G401.6 (cell line): Measurements from ENCODE around the gene HES3.

Source experiments
- FAIRE-seq: peaks from 2 replicates; lab custom pipeline; 2012; peaks lifted over from hg19 to GRCh38; lab: Jason Lieb, UNC

The HES3 gene

DNA sequence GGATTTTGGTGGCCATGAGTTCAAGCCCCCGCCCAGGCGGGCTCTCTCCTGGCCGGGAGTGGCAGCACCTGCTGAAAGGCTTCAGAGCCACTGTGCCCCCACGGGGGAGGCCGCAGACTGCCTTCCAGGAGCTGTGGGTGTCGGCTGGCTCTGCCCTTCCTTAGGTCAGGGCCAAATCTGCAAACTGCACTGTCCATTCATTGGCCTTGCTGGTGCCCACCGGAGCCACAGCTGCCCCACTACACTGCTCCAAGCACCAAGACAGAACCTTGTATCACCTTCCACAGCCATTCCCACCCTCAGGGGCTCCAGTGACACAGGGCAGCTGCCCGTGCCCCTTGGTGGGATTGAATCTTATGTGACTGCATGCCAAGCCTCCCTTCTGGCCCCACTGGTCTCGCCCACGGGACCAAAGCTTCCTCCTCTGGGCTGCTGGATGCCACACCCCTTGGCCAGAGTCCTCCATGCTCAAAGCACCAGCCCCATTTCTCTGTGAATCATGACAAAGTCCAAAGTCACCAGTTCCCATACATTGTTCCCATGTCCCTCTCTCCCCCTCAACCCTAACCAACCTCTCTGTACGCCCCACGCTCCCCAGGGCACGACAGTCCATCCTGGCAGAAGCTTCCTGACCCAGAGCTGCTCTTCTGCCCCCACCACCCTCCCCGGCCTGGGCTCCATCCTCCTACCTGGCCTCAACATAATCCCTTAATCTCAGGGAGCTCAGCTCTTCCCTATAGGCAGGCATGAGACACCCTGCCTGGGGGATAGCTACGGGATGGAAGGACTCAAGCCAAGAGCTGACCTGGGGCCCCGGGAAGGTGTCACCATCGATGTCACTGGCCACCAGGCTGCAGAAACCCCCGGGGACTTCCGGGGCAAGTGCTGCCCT is 37.8 kb downstream of the HES3 start:
- FAIRE-seq: no peak

DNA sequence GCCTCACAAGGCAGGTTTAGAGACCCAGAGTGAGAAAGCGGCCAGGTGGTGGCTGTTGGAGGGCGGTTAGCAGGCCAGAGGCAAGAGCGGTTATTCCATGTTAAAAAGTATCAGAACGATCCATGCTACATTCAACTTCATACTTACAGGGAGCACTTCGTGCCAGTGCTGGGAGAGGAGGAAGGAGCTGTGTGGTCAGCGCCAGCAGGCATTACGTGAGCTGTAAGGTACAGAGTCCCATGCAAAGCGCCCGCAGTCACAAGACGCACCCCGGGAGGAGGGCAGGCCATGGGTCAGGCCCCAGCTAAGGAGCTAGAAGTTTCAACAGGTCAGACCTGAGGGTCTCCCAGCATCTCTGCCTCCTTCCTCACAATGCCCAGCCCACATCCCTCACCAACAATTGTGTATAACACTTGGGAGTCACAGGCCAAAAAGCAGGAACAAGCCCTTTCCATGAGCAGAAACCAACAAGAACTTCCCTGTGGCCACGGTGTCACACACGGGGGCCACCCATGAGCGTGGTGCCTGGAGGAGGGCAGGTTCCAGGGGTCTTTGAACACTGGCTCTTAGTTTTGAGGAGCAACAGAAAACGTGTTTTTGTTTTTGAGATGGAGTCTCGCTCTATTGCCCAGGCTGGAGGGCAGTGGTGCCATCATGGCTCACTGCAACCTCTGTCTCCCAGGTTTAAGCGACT is 38.7 kb downstream of the HES3 start:
- FAIRE-seq: no peak

DNA sequence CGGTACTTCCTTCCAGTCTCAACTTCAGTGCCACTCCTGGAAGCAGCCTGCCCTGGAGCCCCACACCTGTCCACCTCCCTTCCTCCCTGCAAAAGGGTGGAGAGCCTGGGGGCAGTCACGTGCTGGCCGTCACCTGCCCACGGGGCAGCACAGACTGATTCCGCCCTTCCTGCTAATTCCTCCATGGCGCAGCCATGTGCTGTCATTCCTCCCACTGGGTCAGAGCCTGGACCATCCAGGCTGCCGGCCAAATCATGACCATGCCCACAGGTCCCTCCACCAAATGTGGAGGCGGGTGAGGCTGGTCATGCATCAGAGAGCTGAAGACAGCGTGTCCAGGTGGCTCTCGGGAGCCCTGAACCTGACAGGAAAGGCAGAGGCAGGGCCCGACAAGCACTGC is 41.4 kb downstream of the HES3 start:
- no peak for FAIRE-seq

DNA sequence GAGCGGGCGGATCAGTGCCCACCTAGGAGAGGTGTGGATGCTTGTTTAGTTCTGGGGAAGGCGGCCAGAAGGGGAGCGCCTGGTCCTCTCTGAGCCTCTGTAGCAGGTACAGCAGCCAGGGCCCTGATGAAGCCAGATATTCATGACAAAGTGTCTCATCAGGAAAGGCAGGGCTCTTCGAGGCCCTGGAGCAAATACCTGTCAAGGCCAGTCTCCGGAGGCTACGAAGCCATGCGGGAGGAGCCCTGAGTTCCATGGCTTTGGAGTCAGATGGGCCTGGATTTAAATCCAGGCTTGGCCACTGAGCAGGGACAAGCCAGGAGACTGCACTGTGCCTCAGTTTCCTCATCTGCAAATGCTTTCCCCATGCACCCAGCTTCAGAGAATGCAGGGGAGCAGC is 42.3 kb downstream of the HES3 start:
- no peak for FAIRE-seq

DNA sequence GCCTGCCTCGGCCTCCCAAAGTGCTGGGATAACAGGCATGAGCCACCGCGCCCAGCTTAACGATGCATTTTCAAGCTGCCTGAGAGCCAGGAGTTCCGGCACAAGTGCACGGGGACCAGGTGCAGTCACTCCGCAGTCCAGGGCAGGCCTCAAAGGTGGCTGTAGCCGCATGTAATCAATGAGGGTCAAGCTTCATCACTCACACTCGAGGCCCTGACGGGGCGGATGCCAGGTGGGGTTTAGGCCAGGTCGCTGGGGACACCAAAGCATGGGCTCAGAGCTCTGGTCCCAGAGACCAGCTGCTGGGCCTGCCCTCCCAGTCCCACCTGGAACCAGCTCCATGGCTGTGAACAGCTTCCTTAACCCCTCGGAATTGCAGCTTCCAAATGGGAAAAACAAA is 43.0 kb downstream of the HES3 start:
- FAIRE-seq: no peak

DNA sequence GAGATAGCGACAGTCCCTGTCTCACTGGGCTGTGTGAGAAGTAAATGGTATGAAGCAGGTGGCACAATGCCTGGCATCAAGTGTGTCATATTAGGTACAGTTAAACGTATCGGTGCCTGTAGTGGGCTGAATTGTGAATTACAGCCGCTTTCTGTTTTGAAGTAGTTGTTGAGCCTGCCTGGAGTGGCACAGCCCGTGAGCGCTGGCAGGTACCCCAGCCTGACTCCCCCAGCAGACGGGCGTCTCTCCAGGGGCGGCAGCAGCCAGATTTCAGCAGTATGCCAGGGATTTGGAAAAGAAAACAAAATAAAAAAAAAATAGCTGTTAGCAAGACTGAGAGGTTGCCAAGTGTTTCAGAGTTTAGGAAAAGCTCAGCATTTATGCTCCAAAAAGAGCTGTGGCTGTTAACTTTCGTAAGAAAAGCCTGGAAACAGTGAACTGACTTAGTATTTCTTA is 43.5 kb downstream of the HES3 start:
- no peak for FAIRE-seq

DNA sequence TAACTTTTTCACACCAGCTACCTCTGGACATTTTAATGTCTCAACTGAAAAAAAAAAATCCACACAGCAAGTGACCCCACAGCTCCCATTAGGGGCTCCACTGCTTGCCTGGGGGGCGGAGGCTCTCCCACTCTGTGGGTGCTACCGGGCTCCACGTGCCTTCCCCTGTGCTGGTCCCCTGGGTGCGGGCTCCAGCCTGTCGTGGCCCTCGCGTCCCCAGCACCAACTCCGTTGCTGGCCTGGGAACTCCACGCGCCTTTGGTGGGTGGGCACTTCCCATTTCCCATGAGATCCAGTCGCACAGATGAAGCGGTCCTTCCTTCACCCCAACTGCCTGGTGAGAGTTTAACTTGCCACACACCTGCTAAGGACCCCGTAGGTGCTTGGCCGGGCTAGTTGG is 44.0 kb downstream of the HES3 start:
- FAIRE-seq: no peak

DNA sequence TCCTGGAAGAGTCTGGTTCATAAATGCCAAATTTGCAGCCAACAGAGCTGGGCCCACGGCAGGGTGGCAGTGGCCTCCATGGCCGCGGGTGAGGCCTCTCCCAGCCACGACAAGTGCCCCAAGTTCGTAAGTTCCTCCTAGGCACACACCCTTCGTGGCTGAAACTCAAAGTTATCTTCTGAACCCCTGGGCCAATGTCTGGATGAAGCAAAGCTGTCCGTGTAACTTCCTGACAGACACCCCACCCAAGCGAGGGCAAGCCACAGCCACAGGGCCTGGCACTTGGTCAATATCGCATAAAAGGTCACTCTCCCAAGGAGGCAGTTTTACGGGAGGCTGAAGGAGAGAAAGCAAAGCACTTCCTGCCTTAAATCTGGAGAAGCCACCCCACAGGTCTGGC is 44.7 kb downstream of the HES3 start:
- FAIRE-seq: no peak

DNA sequence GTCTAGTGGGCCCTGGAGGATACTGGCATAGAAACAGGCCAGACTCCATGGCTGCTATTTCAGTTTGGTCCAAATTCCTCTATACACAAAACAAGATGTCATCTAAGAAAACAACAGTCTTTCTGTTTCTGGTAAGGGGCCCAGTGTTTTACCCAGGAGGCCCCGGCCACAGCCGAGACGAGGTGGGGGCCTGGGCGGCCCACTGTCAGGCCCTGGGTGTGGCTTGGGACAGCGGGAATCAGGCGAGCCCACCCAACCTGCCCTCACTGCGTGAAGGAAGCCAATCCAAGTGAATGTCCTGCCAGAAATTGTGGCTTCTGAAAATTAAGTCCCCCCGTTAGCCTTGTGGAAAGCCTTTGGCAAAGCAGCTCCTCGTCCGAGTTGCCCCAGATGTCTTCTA is 48.1 kb downstream of the HES3 start:
- no peak for FAIRE-seq

DNA sequence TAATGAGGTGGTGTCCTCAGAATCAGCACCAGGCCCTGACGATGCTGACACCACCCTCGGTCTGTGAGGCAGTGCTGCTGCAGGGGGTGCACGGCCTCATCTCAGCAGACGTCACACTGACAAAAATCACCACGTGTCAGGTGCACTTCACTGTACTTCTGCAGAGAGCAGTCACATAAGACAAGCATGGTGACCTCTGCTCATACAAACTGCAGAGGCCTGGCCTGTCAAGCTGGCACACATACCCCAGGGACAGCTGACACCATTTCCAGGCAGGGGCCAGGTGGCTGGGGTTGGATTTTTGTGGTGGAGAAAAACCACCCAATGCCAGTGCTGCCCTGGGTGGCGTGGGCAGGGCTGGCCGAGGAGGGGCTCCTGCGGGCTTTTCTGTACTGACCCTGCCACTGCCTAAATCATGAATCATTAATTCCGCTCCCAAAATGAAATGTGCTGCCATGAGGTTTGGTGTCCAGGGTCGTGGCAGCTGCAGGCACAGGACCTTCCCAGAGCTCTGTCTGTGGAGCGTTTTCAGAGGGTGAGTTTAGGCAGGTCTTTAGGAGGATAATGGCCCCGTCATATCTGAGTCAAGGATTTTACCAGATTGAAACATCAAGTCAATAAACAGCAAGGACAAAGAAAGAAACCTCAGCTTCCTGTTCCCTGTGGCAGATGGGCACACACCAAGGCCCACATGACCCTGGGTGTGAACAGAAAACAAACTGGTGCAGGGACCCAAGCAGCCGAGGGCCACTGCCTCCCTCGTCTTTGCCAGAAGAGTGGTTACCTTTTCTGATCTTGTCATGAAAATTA is 50.3 kb downstream of the HES3 start:
- FAIRE-seq: no peak

DNA sequence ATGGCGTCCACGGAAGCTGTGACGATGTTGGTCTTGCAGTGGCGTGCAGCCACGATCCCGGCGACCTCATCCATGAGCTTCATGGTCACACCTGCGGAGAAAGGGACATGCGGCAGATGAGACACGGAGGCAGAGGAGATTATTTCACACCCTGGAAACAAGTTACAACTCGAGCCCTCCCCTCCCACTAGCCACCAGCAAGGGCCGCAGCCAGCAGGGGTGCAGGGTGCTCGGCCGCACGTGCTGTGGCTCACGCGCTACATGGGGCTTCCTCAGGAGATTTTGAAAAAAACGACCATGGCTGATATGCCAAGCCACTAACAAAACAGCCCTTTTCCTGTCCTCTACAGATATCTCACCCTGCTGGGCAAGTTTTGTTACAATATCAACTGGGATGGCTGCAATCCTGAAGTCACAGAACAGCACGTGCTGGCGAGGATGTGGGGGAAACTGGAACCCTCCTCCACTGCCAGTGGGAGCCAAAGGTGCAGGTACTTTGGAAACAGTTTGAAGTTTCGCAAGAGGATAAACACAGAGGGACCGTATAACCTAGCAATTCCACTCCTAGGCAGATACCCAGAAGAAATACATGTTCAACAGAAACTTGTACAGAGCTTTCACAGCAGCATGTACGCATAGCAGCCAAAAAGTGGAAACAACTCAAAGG is 51.0 kb downstream of the HES3 start:
- FAIRE-seq: no peak
